NCI-H128 (cell line): ENCODE data around the gene VSTM4.

Source experiments
- DNase-seq: peaks from one replicate; lab custom pipeline; 2025; ENCODE audit not compliant: unreplicated experiment; lab: John Stamatoyannopoulos, UW

The VSTM4 gene

GRCh38 chr10:49117376-49118070 lies 2.2 kb upstream of the VSTM4 start:
- no peak for DNase-seq

- DNase-seq, result no peak
Observed at GRCh38 chr10:49116509-49117375, 1.4 kb upstream of the VSTM4 start.

- no peak for DNase-seq
Observed at GRCh38 chr10:49115796-49116508, 630 bp upstream of the VSTM4 start.

- no peak for DNase-seq
Observed at GRCh38 chr10:49114718-49115014, 656 bp downstream of the VSTM4 start.

GRCh38 chr10:49113741-49114141 lies 1.6 kb downstream of the VSTM4 start:
- DNase-seq, result no peak

GRCh38 chr10:49112851-49113250 lies 2.5 kb downstream of the VSTM4 start:
- DNase-seq, result no peak

- DNase-seq, result no peak
Observed at GRCh38 chr10:49112098-49112497, 3.2 kb downstream of the VSTM4 start.

GRCh38 chr10:49111320-49111698 lies 4.0 kb downstream of the VSTM4 start:
- no peak for DNase-seq

GRCh38 chr10:49110684-49111319 lies 4.5 kb downstream of the VSTM4 start:
- DNase-seq, result no peak

- DNase-seq, result no peak
Observed at GRCh38 chr10:49109669-49110340, 5.5 kb downstream of the VSTM4 start.

GRCh38 chr10:49108656-49109055 lies 6.7 kb downstream of the VSTM4 start:
- DNase-seq, result no peak

- DNase-seq, result no peak
Observed at GRCh38 chr10:49107887-49108267, 7.4 kb downstream of the VSTM4 start.

- DNase-seq, result no peak
Observed at GRCh38 chr10:49107111-49107886, 8.0 kb downstream of the VSTM4 start.

- DNase-seq, result no peak
Observed at GRCh38 chr10:49106451-49106850, 8.9 kb downstream of the VSTM4 start.

GRCh38 chr10:49105076-49105475 lies 10.2 kb downstream of the VSTM4 start:
- no peak for DNase-seq

GRCh38 chr10:49104323-49104722 lies 11.0 kb downstream of the VSTM4 start:
- no peak for DNase-seq

- DNase-seq, result no peak
Observed at GRCh38 chr10:49103761-49104160, 11.6 kb downstream of the VSTM4 start.

- no peak for DNase-seq
Observed at GRCh38 chr10:49099046-49099445, 16.3 kb downstream of the VSTM4 start.

GRCh38 chr10:49096890-49097445 lies 18.4 kb downstream of the VSTM4 start:
- no peak for DNase-seq

- no peak for DNase-seq
Observed at GRCh38 chr10:49094646-49095045, 20.7 kb downstream of the VSTM4 start.
